ENCODE results near the gene TTF1.

Gene TTF1

DNA sequence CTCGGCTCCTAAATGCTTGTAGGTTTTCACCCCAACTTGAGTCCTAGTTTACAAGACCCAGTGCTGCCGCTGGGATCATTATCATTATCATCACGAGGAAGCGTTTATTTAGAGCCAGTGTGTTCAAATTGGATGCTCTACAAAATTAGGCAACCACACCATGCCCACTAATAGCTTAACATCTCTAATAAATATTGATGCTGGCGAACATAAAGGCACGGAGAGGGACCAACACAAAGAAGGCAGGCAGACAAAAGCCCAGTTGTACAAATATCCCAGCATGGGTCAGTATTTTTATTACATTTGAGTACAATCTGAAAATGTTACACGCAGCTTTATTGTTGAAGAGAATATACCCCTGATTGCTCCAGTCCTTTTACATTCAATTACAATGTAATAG is 8.1 kb upstream of the TTF1 start:
- TF ChIP-seq, protein P1, sequence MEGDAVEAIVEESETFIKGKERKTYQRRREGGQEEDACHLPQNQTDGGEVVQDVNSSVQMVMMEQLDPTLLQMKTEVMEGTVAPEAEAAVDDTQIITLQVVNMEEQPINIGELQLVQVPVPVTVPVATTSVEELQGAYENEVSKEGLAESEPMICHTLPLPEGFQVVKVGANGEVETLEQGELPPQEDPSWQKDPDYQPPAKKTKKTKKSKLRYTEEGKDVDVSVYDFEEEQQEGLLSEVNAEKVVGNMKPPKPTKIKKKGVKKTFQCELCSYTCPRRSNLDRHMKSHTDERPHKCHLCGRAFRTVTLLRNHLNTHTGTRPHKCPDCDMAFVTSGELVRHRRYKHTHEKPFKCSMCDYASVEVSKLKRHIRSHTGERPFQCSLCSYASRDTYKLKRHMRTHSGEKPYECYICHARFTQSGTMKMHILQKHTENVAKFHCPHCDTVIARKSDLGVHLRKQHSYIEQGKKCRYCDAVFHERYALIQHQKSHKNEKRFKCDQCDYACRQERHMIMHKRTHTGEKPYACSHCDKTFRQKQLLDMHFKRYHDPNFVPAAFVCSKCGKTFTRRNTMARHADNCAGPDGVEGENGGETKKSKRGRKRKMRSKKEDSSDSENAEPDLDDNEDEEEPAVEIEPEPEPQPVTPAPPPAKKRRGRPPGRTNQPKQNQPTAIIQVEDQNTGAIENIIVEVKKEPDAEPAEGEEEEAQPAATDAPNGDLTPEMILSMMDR (conservative IDR thresholded peaks at IDR 0.05; ENCODE audit: low read length) = no peak
- no peak for TF ChIP-seq EZH2phosphoT487 (IDR thresholded peaks at IDR 0.05; ENCODE audit: borderline replicate concordance)
- no peak overlapping the region for H3K4me2 ChIP-seq (ENCODE audit: low read depth, low read length, poor library complexity, severe bottlenecking)

DNA sequence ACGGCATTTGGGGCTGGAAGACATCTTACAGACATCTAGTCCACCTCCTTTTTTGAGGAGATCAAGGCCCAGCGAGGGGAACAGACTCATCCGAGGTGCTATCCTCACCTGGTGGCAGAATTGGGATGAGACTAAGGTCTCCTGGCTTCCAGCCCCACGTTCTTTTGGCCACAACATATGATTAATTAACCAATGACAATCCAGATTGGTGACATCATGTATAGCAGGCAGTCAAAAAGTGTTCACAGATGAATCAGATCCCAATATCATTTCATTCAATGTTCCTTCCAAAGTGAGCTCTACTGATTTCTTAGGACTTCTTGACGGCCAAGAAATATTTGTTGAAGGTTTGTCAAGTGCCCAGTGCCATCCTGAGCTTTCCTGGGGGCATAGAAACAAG is 7.3 kb upstream of the TTF1 start:
- no peak overlapping the region for H2AFZ ChIP-seq (ENCODE audit: low read length)
- no peaks in the 10 kb centered on the region for H3K9me3 ChIP-seq (ENCODE audit: insufficient read depth, low read depth, low read length)
- no peaks in the 10 kb centered on the region for H3K36me3 ChIP-seq (ENCODE audit: insufficient read depth, low read length)
- H3K4me1 ChIP-seq (ENCODE audit: insufficient read depth, low read length, poor library complexity, severe bottlenecking) = peaks cover 4% of the 10 kb centered on the region
- H3K9ac ChIP-seq (ENCODE audit: low read depth, low read length, poor library complexity, severe bottlenecking) = no peak overlapping the region
- TF ChIP-seq EZH2phosphoT487 (IDR thresholded peaks at IDR 0.05; ENCODE audit: borderline replicate concordance) = no peak
- TF ChIP-seq, protein P1 (conservative IDR thresholded peaks at IDR 0.05; ENCODE audit: low read length) = no peak
- no peaks in the 10 kb centered on the region for H3F3A ChIP-seq (ENCODE audit: low read depth)
- no peaks in the 10 kb centered on the region for H3K9me2 ChIP-seq (replicated peaks; ENCODE audit: low read depth, low read length)
- no peak overlapping the region for H3K4me2 ChIP-seq (ENCODE audit: low read depth, low read length, poor library complexity, severe bottlenecking)
- H3K27me3 ChIP-seq (ENCODE audit: insufficient read depth, low read length, poor library complexity, severe bottlenecking) = no peaks in the 10 kb centered on the region
- no peak overlapping the region for H3K4me3 ChIP-seq (ENCODE audit: low read length, poor library complexity, severe bottlenecking)
- H3K79me2 ChIP-seq (ENCODE audit: insufficient read depth, low read length) = no peaks in the 10 kb centered on the region
- H4K20me1 ChIP-seq (ENCODE audit: insufficient read depth, low read length, poor library complexity, severe bottlenecking) = no peaks in the 10 kb centered on the region

More for the DNA sequence above, 8.1 kb upstream of the TTF1 start:
- Histone ChIP-seq H3K36me3 (ENCODE audit: insufficient read depth, low read length) (no peaks in the 10 kb centered on the region), H3K9me3 (ENCODE audit: insufficient read depth, low read depth, low read length) (no peaks in the 10 kb centered on the region), H2AFZ (ENCODE audit: low read length) (no peak overlapping the region), H3K27me3 (ENCODE audit: insufficient read depth, low read length, poor library complexity, severe bottlenecking) (no peaks in the 10 kb centered on the region), H3K9ac (ENCODE audit: low read depth, low read length, poor library complexity, severe bottlenecking) (no peak overlapping the region), H4K20me1 (ENCODE audit: insufficient read depth, low read length, poor library complexity, severe bottlenecking) (no peaks in the 10 kb centered on the region), H3K9me2 (replicated peaks; ENCODE audit: low read depth, low read length) (no peaks in the 10 kb centered on the region), H3K4me3 (ENCODE audit: low read length, poor library complexity, severe bottlenecking) (no peak overlapping the region), H3K4me1 (ENCODE audit: insufficient read depth, low read length, poor library complexity, severe bottlenecking) (peaks cover 4% of the 10 kb centered on the region), H3K79me2 (ENCODE audit: insufficient read depth, low read length) (no peaks in the 10 kb centered on the region), H3F3A (ENCODE audit: low read depth) (no peaks in the 10 kb centered on the region)

DNA sequence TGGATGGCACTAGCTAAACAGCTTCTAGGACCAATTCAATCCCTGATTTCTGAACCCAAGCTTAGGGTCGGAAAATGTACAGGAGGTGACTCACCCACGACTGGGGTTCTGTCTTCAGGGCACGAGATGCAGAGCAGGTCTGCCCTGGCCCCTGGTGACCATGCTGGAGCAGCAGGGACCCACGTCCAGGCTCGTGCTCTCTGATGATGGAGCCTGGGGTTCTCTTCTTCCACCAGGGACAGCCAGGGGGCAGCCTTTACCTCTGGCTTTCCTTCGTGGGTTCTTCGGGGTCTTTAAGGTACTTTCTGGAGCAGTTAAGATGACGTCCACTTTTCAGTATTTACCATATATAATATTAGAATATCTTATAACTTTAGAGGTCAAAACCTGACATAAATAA is 5.4 kb upstream of the TTF1 start:
- Histone ChIP-seq H2AFZ (ENCODE audit: low read length) (peak overlapping the region; percentile 68), H3F3A (ENCODE audit: low read depth) (no peaks in the 10 kb centered on the region), H3K9me3 (ENCODE audit: insufficient read depth, low read depth, low read length) (no peaks in the 10 kb centered on the region), H3K79me2 (ENCODE audit: insufficient read depth, low read length) (no peaks in the 10 kb centered on the region), H3K9ac (ENCODE audit: low read depth, low read length, poor library complexity, severe bottlenecking) (no peak overlapping the region), H3K9me2 (replicated peaks; ENCODE audit: low read depth, low read length) (no peaks in the 10 kb centered on the region), H3K4me3 (ENCODE audit: low read length, poor library complexity, severe bottlenecking) (no peak overlapping the region), H3K4me1 (ENCODE audit: insufficient read depth, low read length, poor library complexity, severe bottlenecking) (peaks cover 4% of the 10 kb centered on the region), H3K27me3 (ENCODE audit: insufficient read depth, low read length, poor library complexity, severe bottlenecking) (no peaks in the 10 kb centered on the region), H4K20me1 (ENCODE audit: insufficient read depth, low read length, poor library complexity, severe bottlenecking) (no peaks in the 10 kb centered on the region), H3K4me2 (ENCODE audit: low read depth, low read length, poor library complexity, severe bottlenecking) (peak overlapping the region; percentile 47), H3K36me3 (ENCODE audit: insufficient read depth, low read length) (no peaks in the 10 kb centered on the region)
- TF ChIP-seq EZH2phosphoT487 (IDR thresholded peaks at IDR 0.05; ENCODE audit: borderline replicate concordance) = no peak
- TF ChIP-seq, protein P1 (conservative IDR thresholded peaks at IDR 0.05; ENCODE audit: low read length) = peak; percentile 86
